BLaER1 (cell line): ENCODE measurements around the gene CDK15.

Experiments used
- H3K27ac ChIP-seq: shearing (Covaris generic); formaldehyde crosslinking; 2 replicates; pipeline ENCODE4 v1.8.1; 2022
- H3K27me3 ChIP-seq: shearing (Covaris generic); formaldehyde crosslinking; 2 replicates; pipeline ENCODE4 v1.8.1; 2022
- H3K36me3 ChIP-seq: shearing (Covaris generic); formaldehyde crosslinking; 2 replicates; pipeline ENCODE4 v1.8.1; 2022
- H3K4me1 ChIP-seq: shearing (Covaris generic); formaldehyde crosslinking; 2 replicates; pipeline ENCODE4 v1.8.1; 2022
- H3K4me2 ChIP-seq: shearing (Covaris generic); formaldehyde crosslinking; 2 replicates; pipeline ENCODE4 v1.8.1; 2022
- H3K4me3 ChIP-seq: shearing (Covaris generic); formaldehyde crosslinking; 2 replicates; pipeline ENCODE4 v1.8.1; 2022
- H3K9ac ChIP-seq: shearing (Covaris generic); formaldehyde crosslinking; 2 replicates; pipeline ENCODE4 v1.8.1; 2022
- H3K9me3 ChIP-seq: shearing (Covaris generic); formaldehyde crosslinking; 2 replicates; pipeline ENCODE4 v1.8.1; 2022
- H4K20me1 ChIP-seq: shearing (Covaris generic); formaldehyde crosslinking; 2 replicates; pipeline ENCODE4 v1.8.1; 2022
- Cebpa-rat ChIP-seq: shearing (Covaris generic); IDR thresholded peaks from 2 replicates; pipeline ENCODE4 v1.8.1; 2022

The CDK15 gene

GRCh38 chr2:201859949-201860348 lies 53.6 kb downstream of the CDK15 start:
- TF ChIP-seq Cebpa-rat = no peak
- no peak overlapping the region for H3K4me2 ChIP-seq
- H3K9me3 ChIP-seq = no peaks in the 10 kb centered on the region
- H3K27me3 ChIP-seq = no peaks in the 10 kb centered on the region
- H3K27ac ChIP-seq = no peak overlapping the region
- H3K9ac ChIP-seq = no peak overlapping the region
- H3K4me3 ChIP-seq = no peak overlapping the region
- no peaks in the 10 kb centered on the region for H4K20me1 ChIP-seq
- H3K36me3 ChIP-seq = no peaks in the 10 kb centered on the region
- H3K4me1 ChIP-seq = peaks cover 13% of the 10 kb centered on the region

- Histone ChIP-seq H3K4me3 (no peak overlapping the region), H3K9me3 (no peaks in the 10 kb centered on the region), H3K27me3 (no peaks in the 10 kb centered on the region), H3K9ac (no peak overlapping the region), H3K4me2 (no peak overlapping the region), H3K27ac (no peak overlapping the region), H3K4me1 (peaks cover 13% of the 10 kb centered on the region), H3K36me3 (no peaks in the 10 kb centered on the region), H4K20me1 (no peaks in the 10 kb centered on the region)
- TF ChIP-seq Cebpa-rat = no peak
Measured at GRCh38 chr2:201860636-201861066, 54.3 kb downstream of the CDK15 start.

DNA sequence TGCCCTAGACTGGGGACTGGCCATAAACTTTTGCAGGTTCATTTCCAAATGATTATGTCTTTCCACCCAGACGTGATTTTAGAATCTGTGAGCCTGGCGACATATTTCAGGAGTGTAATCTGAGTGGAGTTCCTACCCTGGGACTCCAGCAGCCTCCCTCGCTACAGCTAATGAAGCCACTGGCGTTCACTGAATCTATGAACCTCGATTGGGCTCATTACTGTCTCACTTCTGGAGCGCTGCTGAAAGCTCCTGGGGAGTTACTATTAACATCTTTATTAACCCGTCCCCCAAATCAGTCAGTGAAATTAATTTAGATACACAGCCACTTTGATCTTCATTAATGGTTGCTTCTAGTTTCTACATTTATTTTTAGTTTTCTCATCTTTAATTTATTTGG lies 56.5 kb downstream of the CDK15 start:
- no peak overlapping the region for H3K27ac ChIP-seq

DNA sequence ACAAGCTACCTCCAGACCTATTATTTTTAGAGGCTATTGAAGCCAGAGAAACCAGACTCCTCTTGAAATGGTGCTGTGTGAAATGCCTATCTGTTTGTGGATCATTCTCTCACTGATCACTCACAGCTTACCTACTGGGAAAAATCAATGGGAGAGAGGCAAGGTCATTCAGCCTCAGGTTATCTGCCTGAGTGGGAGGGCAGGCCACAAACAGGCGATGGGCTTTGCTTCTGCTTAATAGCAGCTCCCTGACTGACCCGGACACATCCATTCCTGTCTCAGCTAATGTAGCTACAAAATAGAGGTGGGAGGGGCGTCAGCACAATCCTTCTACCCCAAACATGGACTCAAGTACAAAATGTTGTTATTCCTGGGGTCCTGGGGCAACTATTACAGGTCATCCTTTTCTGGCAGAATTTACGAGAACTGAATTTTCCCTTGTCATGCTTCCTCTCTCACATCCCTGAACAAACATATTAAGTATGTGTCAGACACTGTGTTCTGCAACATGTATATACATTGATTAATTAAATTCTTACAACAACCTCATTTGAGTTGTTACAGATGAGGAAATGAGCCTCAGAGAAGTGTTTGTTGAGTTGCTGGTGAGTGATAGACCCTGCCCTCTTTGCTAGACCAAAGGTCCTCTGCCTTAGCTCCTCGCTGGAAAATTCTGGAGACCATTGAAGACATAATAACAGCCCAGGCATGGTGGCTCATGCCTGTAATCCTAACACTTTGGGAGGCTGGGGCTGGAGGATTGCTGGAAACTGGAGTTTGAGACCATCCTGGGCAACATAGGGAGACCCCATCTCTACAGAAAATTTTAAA lies 60.5 kb downstream of the CDK15 start:
- Histone ChIP-seq H3K9me3 (no peaks in the 10 kb centered on the region), H3K27ac (no peak overlapping the region), H3K4me2 (no peak overlapping the region), H4K20me1 (no peaks in the 10 kb centered on the region), H3K9ac (no peak overlapping the region), H3K27me3 (no peaks in the 10 kb centered on the region), H3K4me3 (no peak overlapping the region), H3K36me3 (no peaks in the 10 kb centered on the region), H3K4me1 (no peaks in the 10 kb centered on the region)
- TF ChIP-seq Cebpa-rat = no peak

More for the DNA sequence above, 56.5 kb downstream of the CDK15 start:
- H3K9ac ChIP-seq = no peak overlapping the region
- H3K27me3 ChIP-seq = no peaks in the 10 kb centered on the region
- H3K4me3 ChIP-seq = no peak overlapping the region
- no peak overlapping the region for H3K4me2 ChIP-seq
- no peak for TF ChIP-seq Cebpa-rat
- H3K9me3 ChIP-seq = no peaks in the 10 kb centered on the region
- H3K4me1 ChIP-seq = peaks cover 13% of the 10 kb centered on the region
- H3K36me3 ChIP-seq = no peaks in the 10 kb centered on the region
- no peaks in the 10 kb centered on the region for H4K20me1 ChIP-seq

GRCh38 chr2:201871471-201871870 lies 65.1 kb downstream of the CDK15 start:
- Histone ChIP-seq H3K4me2 (no peak overlapping the region), H3K36me3 (no peaks in the 10 kb centered on the region), H3K9ac (no peak overlapping the region), H4K20me1 (no peaks in the 10 kb centered on the region), H3K4me3 (no peak overlapping the region), H3K27ac (no peak overlapping the region), H3K4me1 (peaks cover 3% of the 10 kb centered on the region), H3K27me3 (no peaks in the 10 kb centered on the region), H3K9me3 (no peaks in the 10 kb centered on the region)
- no peak for TF ChIP-seq Cebpa-rat

- Histone ChIP-seq H3K4me1 (peaks cover 6% of the 10 kb centered on the region), H3K27ac (no peak overlapping the region), H3K4me2 (no peak overlapping the region), H4K20me1 (no peaks in the 10 kb centered on the region), H3K27me3 (no peaks in the 10 kb centered on the region), H3K4me3 (no peak overlapping the region), H3K9ac (no peak overlapping the region), H3K36me3 (no peaks in the 10 kb centered on the region), H3K9me3 (no peaks in the 10 kb centered on the region)
- TF ChIP-seq Cebpa-rat = no peak
Measured at GRCh38 chr2:201872591-201872990, 66.3 kb downstream of the CDK15 start.

DNA sequence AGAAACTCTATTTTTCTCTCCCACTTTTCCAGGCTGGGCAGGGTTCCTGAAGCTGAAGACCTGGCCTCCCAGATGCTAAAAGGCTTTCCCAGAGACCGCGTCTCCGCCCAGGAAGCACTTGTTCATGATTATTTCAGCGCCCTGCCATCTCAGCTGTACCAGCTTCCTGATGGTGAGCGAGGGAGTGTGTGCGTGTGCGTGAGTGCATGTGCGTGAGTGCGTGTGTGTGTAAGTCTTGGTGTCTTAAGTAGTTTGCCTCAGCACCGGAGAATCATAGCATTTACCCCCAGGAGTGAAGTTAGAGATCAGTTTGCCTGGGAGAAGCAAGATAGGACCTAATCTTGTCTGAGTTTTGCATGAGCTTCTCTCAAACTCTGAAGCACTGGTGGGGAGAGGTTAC lies 73.7 kb downstream of the CDK15 start:
- TF ChIP-seq Cebpa-rat = no peak
- H3K4me2 ChIP-seq = peak overlapping the region; percentile 87
- H4K20me1 ChIP-seq = peaks cover 22% of the 10 kb centered on the region; the same call in 1 of the 2 replicates
- H3K9ac ChIP-seq = no peak overlapping the region
- H3K4me1 ChIP-seq = peaks cover 51% of the 10 kb centered on the region
- H3K27ac ChIP-seq = no peak overlapping the region
- H3K4me3 ChIP-seq = no peak overlapping the region
- no peaks in the 10 kb centered on the region for H3K36me3 ChIP-seq
- H3K27me3 ChIP-seq = no peaks in the 10 kb centered on the region
- H3K9me3 ChIP-seq = no peaks in the 10 kb centered on the region

DNA sequence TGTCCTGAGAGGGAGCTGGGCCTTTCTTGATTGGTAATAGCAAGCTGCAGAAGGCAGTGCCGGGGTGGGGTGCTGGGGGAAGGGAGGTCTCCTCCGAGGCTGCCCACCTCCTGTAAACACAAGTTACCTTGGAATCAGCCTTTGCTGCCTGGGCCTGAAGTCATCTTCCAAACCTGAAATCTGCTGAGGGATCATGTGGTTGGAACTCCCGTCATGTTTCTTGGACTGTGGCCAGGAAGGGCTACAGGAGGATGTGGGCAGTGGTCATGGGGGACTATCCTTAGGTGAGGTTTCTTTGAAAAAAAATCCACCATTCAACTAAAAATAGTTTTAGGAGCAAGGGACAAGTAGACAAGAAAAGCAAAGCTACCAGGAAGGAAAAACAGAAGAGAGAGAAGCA lies 74.2 kb downstream of the CDK15 start:
- Histone ChIP-seq H3K4me1 (peaks cover 51% of the 10 kb centered on the region), H3K9ac (no peak overlapping the region), H3K27ac (no peak overlapping the region), H3K9me3 (no peaks in the 10 kb centered on the region), H3K36me3 (no peaks in the 10 kb centered on the region), H4K20me1 (peaks cover 22% of the 10 kb centered on the region; the same call in 1 of the 2 replicates), H3K4me3 (no peak overlapping the region), H3K27me3 (no peaks in the 10 kb centered on the region), H3K4me2 (peak overlapping the region; percentile 87)
- TF ChIP-seq Cebpa-rat = no peak

- Histone ChIP-seq H3K9ac (no peak overlapping the region), H3K4me2 (peak overlapping the region; percentile 87), H3K36me3 (no peaks in the 10 kb centered on the region), H4K20me1 (peaks cover 22% of the 10 kb centered on the region; the same call in 1 of the 2 replicates), H3K4me3 (no peak overlapping the region), H3K9me3 (no peaks in the 10 kb centered on the region), H3K4me1 (peaks cover 51% of the 10 kb centered on the region), H3K27ac (no peak overlapping the region), H3K27me3 (no peaks in the 10 kb centered on the region)
- no peak for TF ChIP-seq Cebpa-rat
Measured at GRCh38 chr2:201880993-201881611, 74.8 kb downstream of the CDK15 start.

DNA sequence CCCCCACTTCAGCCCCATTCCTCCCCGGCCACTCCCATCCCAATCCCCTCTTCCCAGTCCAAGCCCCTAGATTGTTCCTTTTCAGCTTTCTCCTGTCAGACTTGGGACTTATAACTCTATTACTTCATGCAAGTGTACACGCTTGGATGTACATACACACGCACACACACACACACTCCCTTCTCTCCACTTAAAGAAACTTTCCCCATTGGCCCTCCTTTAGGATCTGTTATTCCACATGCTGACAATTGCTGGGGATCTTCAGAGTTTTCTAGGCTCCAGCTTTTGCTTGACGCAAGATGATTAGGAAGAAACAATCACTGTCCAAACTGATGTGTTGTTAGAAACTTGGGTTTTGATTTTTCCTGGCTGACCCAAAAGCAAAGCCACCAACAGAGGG lies 75.4 kb downstream of the CDK15 start:
- Histone ChIP-seq H3K4me2 (peak overlapping the region; percentile 87), H3K9me3 (no peaks in the 10 kb centered on the region), H3K4me3 (no peak overlapping the region), H3K36me3 (no peaks in the 10 kb centered on the region), H3K4me1 (peaks cover 46% of the 10 kb centered on the region), H4K20me1 (peaks cover 22% of the 10 kb centered on the region; the same call in 1 of the 2 replicates), H3K27me3 (no peaks in the 10 kb centered on the region), H3K9ac (no peak overlapping the region), H3K27ac (no peak overlapping the region)
- TF ChIP-seq Cebpa-rat = no peak
